Activated CD8-positive, alpha-beta memory T cell treated with anti-CD3 and anti-CD28 coated beads, Interleukin-2, amount 50 U/mL, for 48 hours (primary cell): ENCODE measurements around the gene BPIFA2.
"Not testable (repeated sequence)": the region's sequence is repeated elsewhere in the genome, so short reads cannot be mapped to it uniquely, and the experiment has no call there.

ENCODE experiments used
- DNase-seq: peaks from one replicate; pipeline ENCODE4 v3.0.0-alpha.2; 2020

BPIFA2 gene

GRCh38 chr20:33167859-33168258, at the start of gene BPIFA2:
Gene BPIFA2, plus strand, starts transcription at chr20:33168159. Its CDS starts 987 bp downstream, at chr20:33169146.
- peak; percentile 29 for DNase-seq

- DNase-seq = peak; percentile 10
Observed at GRCh38 chr20:33119725-33120720, 47.9 kb upstream of the BPIFA2 start.

- DNase-seq = peak; percentile 28
Observed at GRCh38 chr20:33120934-33121333, 47.0 kb upstream of the BPIFA2 start.

- DNase-seq = not testable (repeated sequence)
Observed at GRCh38 chr20:33122297-33122696, 45.7 kb upstream of the BPIFA2 start.

- no peak for DNase-seq
Observed at GRCh38 chr20:33124261-33124660, 43.7 kb upstream of the BPIFA2 start.

GRCh38 chr20:33124994-33125393, 43.0 kb upstream of the BPIFA2 start:
- DNase-seq = no peak

- no peak for DNase-seq
Observed at GRCh38 chr20:33125983-33126382, 42.0 kb upstream of the BPIFA2 start.

- DNase-seq = no peak
Observed at GRCh38 chr20:33127422-33128097, 40.4 kb upstream of the BPIFA2 start.

GRCh38 chr20:33130568-33131061, 37.3 kb upstream of the BPIFA2 start:
- DNase-seq = no peak

GRCh38 chr20:33131949-33132473, 35.9 kb upstream of the BPIFA2 start:
- DNase-seq = no peak

GRCh38 chr20:33132513-33133372, 35.2 kb upstream of the BPIFA2 start:
- DNase-seq = no peak

- no peak for DNase-seq
Observed at GRCh38 chr20:33133373-33133941, 34.5 kb upstream of the BPIFA2 start.

GRCh38 chr20:33137195-33137594, 30.8 kb upstream of the BPIFA2 start:
- no peak for DNase-seq

- no peak for DNase-seq
Observed at GRCh38 chr20:33139467-33139866, 28.5 kb upstream of the BPIFA2 start.

- DNase-seq = no peak
Observed at GRCh38 chr20:33145521-33145920, 22.4 kb upstream of the BPIFA2 start.

GRCh38 chr20:33147299-33147698, 20.7 kb upstream of the BPIFA2 start:
- DNase-seq = no peak

- no peak for DNase-seq
Observed at GRCh38 chr20:33148040-33148439, 19.9 kb upstream of the BPIFA2 start.

GRCh38 chr20:33154252-33154651, 13.7 kb upstream of the BPIFA2 start:
- peak; percentile 20 for DNase-seq

GRCh38 chr20:33158637-33159385, 9.1 kb upstream of the BPIFA2 start:
- DNase-seq = no peak

- DNase-seq = no peak
Observed at GRCh38 chr20:33159713-33160112, 8.2 kb upstream of the BPIFA2 start.

GRCh38 chr20:33160681-33161080, 7.3 kb upstream of the BPIFA2 start:
- DNase-seq = peak; percentile 22
